Measurements from ENCODE around the gene MEIOB. TPM values are rescaled to one million over a fixed set of nuclear protein-coding genes. Genes with fewer than 3 reads are reported as not detected.

Gene MEIOB
- total RNA-seq, 1 experiment from 2014 or later = not detected

DNA sequence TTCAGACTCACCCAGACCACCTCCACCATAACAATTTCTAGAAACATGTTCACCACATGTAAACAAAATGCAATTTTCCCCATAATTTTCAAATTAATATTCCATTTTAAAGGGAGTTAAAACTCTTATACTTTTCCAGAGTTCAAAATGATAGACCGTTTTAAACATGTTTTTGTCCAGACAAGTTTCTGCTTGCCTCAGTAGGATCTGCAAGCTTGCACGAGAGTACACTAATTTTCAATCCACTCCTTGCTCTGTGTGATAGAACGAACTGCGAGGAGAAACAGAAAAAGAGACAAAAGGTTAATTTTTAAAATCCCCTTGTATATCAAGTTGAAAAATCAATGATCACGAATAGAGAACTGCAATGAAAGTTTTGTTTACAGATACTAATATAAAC lies 37.9 kb downstream of the MEIOB start:
- no TSS peak for BruUV-seq (replicated peaks)
- CTCF ChIA-PET = interaction anchor here (0.7 kb wide), 2 partner anchors 12 to 130 kb away, joined by 3 to 4 read pairs; partner anchors contain the start of gene RPS2
- intact Hi-C loops (cut with micrococcal nuclease; ENCODE audit: unreplicated experiment) = no loop called here
- TF ChIP-seq, protein P1, sequence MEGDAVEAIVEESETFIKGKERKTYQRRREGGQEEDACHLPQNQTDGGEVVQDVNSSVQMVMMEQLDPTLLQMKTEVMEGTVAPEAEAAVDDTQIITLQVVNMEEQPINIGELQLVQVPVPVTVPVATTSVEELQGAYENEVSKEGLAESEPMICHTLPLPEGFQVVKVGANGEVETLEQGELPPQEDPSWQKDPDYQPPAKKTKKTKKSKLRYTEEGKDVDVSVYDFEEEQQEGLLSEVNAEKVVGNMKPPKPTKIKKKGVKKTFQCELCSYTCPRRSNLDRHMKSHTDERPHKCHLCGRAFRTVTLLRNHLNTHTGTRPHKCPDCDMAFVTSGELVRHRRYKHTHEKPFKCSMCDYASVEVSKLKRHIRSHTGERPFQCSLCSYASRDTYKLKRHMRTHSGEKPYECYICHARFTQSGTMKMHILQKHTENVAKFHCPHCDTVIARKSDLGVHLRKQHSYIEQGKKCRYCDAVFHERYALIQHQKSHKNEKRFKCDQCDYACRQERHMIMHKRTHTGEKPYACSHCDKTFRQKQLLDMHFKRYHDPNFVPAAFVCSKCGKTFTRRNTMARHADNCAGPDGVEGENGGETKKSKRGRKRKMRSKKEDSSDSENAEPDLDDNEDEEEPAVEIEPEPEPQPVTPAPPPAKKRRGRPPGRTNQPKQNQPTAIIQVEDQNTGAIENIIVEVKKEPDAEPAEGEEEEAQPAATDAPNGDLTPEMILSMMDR (IDR thresholded peaks at IDR 0.05; ENCODE audit: unreplicated experiment) = no peak
- H3K9me3 Mint-ChIP-seq (ENCODE audit: low read depth, unreplicated experiment) = no peaks in the 10 kb centered on the region
- H3K27ac Mint-ChIP-seq (ENCODE audit: unreplicated experiment) = no peak overlapping the region
- no peaks in the 10 kb centered on the region for H3K4me1 Mint-ChIP-seq (ENCODE audit: low read depth, unreplicated experiment)
- H3K4me3 Mint-ChIP-seq (ENCODE audit: low read depth, unreplicated experiment) = no peak overlapping the region
- H3K27me3 Mint-ChIP-seq (ENCODE audit: unreplicated experiment) = no peaks in the 10 kb centered on the region
- peaks cover 3% of the 10 kb centered on the region for H3K36me3 Mint-ChIP-seq (ENCODE audit: insufficient read depth, unreplicated experiment)
- no peak for DNase-seq

DNA sequence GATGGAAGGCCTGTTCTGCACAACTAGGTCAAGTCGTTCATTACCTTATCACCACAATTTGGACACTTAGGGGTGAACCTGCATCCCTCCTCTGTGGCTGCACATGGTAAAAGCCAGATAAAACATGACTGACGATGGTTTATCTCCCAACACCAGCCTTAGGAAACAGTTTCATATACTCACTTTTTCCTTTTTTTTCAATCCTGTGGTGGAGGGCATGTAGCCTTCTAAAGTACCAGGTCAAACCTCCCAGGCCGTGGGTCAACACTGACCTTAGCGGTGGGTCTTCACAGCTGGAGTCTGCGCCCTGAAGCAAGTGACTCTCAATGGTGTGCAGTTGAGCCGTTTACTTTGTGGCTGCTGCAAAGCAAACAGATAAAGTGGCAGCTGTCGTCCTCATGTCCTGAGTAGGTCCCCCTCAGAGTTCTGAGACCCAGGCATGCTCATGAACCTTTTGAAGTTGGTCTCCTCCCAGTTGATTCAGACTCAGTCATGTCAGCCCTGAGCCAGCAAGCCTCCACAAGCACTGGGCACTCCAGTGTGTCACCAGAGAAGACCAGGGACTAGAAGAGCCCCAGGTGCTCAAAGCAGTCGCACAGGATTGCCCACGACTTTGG lies 39.0 kb downstream of the MEIOB start:
- no peaks in the 10 kb centered on the region for H3K9me3 Mint-ChIP-seq (ENCODE audit: low read depth, unreplicated experiment)
- no peaks in the 10 kb centered on the region for H3K4me1 Mint-ChIP-seq (ENCODE audit: low read depth, unreplicated experiment)
- H3K4me3 Mint-ChIP-seq (ENCODE audit: low read depth, unreplicated experiment) = no peak overlapping the region
- H3K27me3 Mint-ChIP-seq (ENCODE audit: unreplicated experiment) = no peaks in the 10 kb centered on the region
- CTCF ChIA-PET = interaction anchor here (0.7 kb wide), 1 partner anchor 617 kb away, joined by 6 read pairs; no protein-coding TSS in a partner anchor
- DNase-seq = no peak
- H3K27ac Mint-ChIP-seq (ENCODE audit: unreplicated experiment) = no peak overlapping the region
- BruUV-seq (replicated peaks) = no TSS peak
- intact Hi-C loops (cut with micrococcal nuclease; ENCODE audit: unreplicated experiment) = no loop called here
- TF ChIP-seq, protein P1 (IDR thresholded peaks at IDR 0.05; ENCODE audit: unreplicated experiment) = no peak
- H3K36me3 Mint-ChIP-seq (ENCODE audit: insufficient read depth, unreplicated experiment) = peaks cover 13% of the 10 kb centered on the region

DNA sequence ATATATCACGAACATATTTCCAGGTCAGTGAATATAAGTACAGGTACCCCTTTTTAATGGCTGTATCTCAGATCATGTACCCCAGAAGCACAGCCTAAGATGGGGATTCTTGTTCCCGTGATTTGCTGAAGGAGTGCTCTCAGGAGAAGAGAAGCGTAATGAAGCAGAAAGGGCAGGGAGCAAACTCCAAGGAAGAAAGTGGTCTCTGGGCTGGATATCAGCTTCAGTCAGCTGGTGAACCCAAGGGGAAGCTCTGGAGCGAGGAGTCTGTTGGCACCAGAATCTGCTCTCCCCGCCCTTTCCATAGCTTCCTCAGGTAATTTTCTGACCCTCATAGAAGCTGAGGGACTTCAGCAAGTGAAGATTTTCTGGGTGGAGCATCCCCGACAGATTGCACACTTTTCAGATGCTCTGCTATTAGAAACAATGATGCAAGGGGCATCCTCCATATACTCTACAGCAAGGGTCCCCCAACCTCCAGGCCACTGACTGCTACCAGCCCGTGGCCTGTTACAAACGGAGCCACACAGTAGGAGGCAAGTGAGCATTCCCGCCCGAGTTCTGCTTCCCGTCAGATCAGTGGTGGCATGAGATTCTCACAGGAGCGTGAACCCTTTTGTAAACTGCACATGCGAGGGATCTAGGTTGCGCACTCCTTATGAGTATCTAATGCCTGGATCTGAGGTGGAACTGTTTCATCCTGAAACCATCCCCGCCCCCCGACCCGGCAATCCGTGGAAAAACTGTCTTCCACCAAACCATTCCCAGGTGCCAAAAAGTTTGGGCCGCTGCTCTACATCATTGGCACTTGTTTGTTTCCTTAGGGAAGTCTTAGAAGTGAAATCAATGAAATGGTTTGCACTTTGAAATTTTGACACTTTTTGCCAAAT lies 40.5 kb downstream of the MEIOB start:
- no peak for DNase-seq
- TF ChIP-seq, protein P1 (IDR thresholded peaks at IDR 0.05; ENCODE audit: unreplicated experiment) = no peak
- H3K27ac Mint-ChIP-seq (ENCODE audit: unreplicated experiment) = no peak overlapping the region
- intact Hi-C loops (cut with micrococcal nuclease; ENCODE audit: unreplicated experiment) = no loop called here
- H3K4me3 Mint-ChIP-seq (ENCODE audit: low read depth, unreplicated experiment) = no peak overlapping the region
- no TSS peak for BruUV-seq (replicated peaks)
- CTCF ChIA-PET = no interaction called here
- H3K4me1 Mint-ChIP-seq (ENCODE audit: low read depth, unreplicated experiment) = no peaks in the 10 kb centered on the region
- no peaks in the 10 kb centered on the region for H3K27me3 Mint-ChIP-seq (ENCODE audit: unreplicated experiment)
- H3K9me3 Mint-ChIP-seq (ENCODE audit: low read depth, unreplicated experiment) = no peaks in the 10 kb centered on the region
- peaks cover 28% of the 10 kb centered on the region for H3K36me3 Mint-ChIP-seq (ENCODE audit: insufficient read depth, unreplicated experiment)

DNA sequence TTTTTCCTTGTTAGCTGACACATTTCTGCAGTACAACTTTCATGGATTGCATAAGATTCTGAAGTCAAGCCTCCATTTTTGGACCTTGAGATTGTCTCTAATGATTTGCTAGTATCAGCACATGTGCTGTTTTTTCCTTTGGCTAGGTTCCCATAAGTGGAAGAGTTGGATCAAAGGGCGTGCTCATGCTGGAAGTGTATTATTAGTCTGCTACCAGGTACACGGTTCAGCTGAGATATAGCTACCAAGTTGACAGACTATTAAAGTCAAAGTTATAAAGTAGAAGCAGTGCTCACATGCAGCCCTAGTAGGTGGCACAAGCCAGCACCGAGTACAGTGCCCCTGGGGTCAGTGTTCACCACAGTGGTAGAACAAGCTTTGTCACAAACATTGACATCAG lies 41.8 kb downstream of the MEIOB start:
- intact Hi-C loops (cut with micrococcal nuclease; ENCODE audit: unreplicated experiment) = no loop called here
- no peak for DNase-seq
- TF ChIP-seq, protein P1 (IDR thresholded peaks at IDR 0.05; ENCODE audit: unreplicated experiment) = no peak
- no peak overlapping the region for H3K4me3 Mint-ChIP-seq (ENCODE audit: low read depth, unreplicated experiment)
- peaks cover 34% of the 10 kb centered on the region for H3K36me3 Mint-ChIP-seq (ENCODE audit: insufficient read depth, unreplicated experiment)
- BruUV-seq (replicated peaks) = no TSS peak
- H3K27ac Mint-ChIP-seq (ENCODE audit: unreplicated experiment) = no peak overlapping the region
- no peaks in the 10 kb centered on the region for H3K27me3 Mint-ChIP-seq (ENCODE audit: unreplicated experiment)
- H3K4me1 Mint-ChIP-seq (ENCODE audit: low read depth, unreplicated experiment) = no peaks in the 10 kb centered on the region
- H3K9me3 Mint-ChIP-seq (ENCODE audit: low read depth, unreplicated experiment) = no peaks in the 10 kb centered on the region
- CTCF ChIA-PET = no interaction called here

Measured in Calu3 (cell line).